Spinal cord (tissue), 10 donors: ENCODE data around the gene SPINT1. TPM values are rescaled to one million over a fixed set of nuclear protein-coding genes. Genes with fewer than 3 reads are reported as not detected.

Experiments
- DNase-seq, 6 donors: peaks; one replicate each; pipeline versions ENCODE4 v3.0.0 to v3.0.0-alpha.2; 2013 to 2015; ENCODE audit warnings: low spot score in 6 of 6, low read depth in 4 of 6
- H3K27ac ChIP-seq: one replicate; pipeline ENCODE4 v1.5.1; 2013; ENCODE audit warnings: low read depth, low read length, control low read depth
- H3K27me3 ChIP-seq: one replicate; pipeline ENCODE4 v1.6.1; 2013; ENCODE audit warnings: low read length; ENCODE audit not compliant: control insufficient read depth, insufficient read depth
- H3K36me3 ChIP-seq: one replicate; pipeline ENCODE4 v1.6.1; 2013; ENCODE audit warnings: low read length; ENCODE audit not compliant: control insufficient read depth, insufficient read depth
- H3K4me1 ChIP-seq: one replicate; pipeline ENCODE4 v1.6.1; 2013; ENCODE audit warnings: low read length; ENCODE audit not compliant: control insufficient read depth, insufficient read depth
- H3K4me3 ChIP-seq: one replicate; pipeline ENCODE4 v1.5.1; 2013; ENCODE audit warnings: low read depth, low read length, control low read depth
- H3K9me3 ChIP-seq: one replicate; pipeline ENCODE4 v1.6.1; 2013; ENCODE audit warnings: low read length; ENCODE audit not compliant: control insufficient read depth, insufficient read depth
- WGBS: methylation state at CpG from one replicate; pipeline ENCODE4 v1.1.5; 2013; ENCODE audit warnings: missing lambda C conversion rate; ENCODE audit not compliant: insufficient coverage; 5-methylcytosine and 5-hydroxymethylcytosine counted together
- polyA plus RNA-seq, 2 donors: library from polyadenylated mRNA; unstranded; fragments of 120-200 nt; gene quantifications; one replicate each; pipeline ENCODE4 v1.2.1, GENCODE V29; 2013; ENCODE audit not compliant: insufficient read length in 2 of 2
- total RNA-seq, 2 donors: library from RNA; depleted of rRNA in 1 of 2; stranded (reverse); fragments of 120-200 nt in 1 of 2; fragments of >200 nt in 1 of 2; gene quantifications; one replicate each; pipeline versions ENCODE4 v1.2.3 to v1.2.4, GENCODE V29; 2013 to 2014
- donor health status: healthy.

The SPINT1 gene
- total and polyA plus RNA-seq, 4 donors, result 2.9 to 4.5 (median 3.7) TPM

- WGBS, result 63% methylated on average over 3 of the region's 8 CpGs
- peaks cover 28% of the 10 kb centered on the region for H3K4me1 ChIP-seq
- no peaks in the 10 kb centered on the region for H3K27me3 ChIP-seq
- peaks cover 35% of the 10 kb centered on the region for H3K36me3 ChIP-seq
- no peak for DNase-seq
- no peak overlapping the region for H3K4me3 ChIP-seq
- no peak overlapping the region for H3K27ac ChIP-seq
- no peaks in the 10 kb centered on the region for H3K9me3 ChIP-seq
Measured at GRCh38 chr15:40808861-40809450, 34.9 kb upstream of the SPINT1 start.

GRCh38 chr15:40812721-40813425 is 31.0 kb upstream of the SPINT1 start:
- no peak for DNase-seq
- Histone ChIP-seq H3K27me3 (no peaks in the 10 kb centered on the region), H3K36me3 (peaks cover 37% of the 10 kb centered on the region), H3K9me3 (no peaks in the 10 kb centered on the region), H3K4me1 (peaks cover 26% of the 10 kb centered on the region), H3K4me3 (no peak overlapping the region), H3K27ac (no peak overlapping the region)
- WGBS, result 97% methylated on average over 8 of the region's 12 CpGs

- DNase-seq, result peak in 4 of 6 donors; percentile 24 to 81 (median 66)
- H3K36me3 ChIP-seq, result peaks cover 25% of the 10 kb centered on the region
- no peaks in the 10 kb centered on the region for H3K27me3 ChIP-seq
- no peaks in the 10 kb centered on the region for H3K9me3 ChIP-seq
- H3K4me1 ChIP-seq, result peaks cover 9% of the 10 kb centered on the region
- H3K27ac ChIP-seq, result no peak overlapping the region
- no peak overlapping the region for H3K4me3 ChIP-seq
- 100% methylated on average over 1 of the region's 4 CpGs for WGBS
Measured at GRCh38 chr15:40815042-40815698, 28.7 kb upstream of the SPINT1 start.

GRCh38 chr15:40819048-40819447 is 24.8 kb upstream of the SPINT1 start:
- no peaks in the 10 kb centered on the region for H3K27me3 ChIP-seq
- WGBS, result 94% methylated on average over 2 of the region's 7 CpGs
- peaks cover 3% of the 10 kb centered on the region for H3K36me3 ChIP-seq
- H3K9me3 ChIP-seq, result no peaks in the 10 kb centered on the region
- DNase-seq, result no peak
- no peak overlapping the region for H3K27ac ChIP-seq
- peaks cover 9% of the 10 kb centered on the region for H3K4me1 ChIP-seq
- no peak overlapping the region for H3K4me3 ChIP-seq

GRCh38 chr15:40821195-40821594 is 22.7 kb upstream of the SPINT1 start:
- WGBS, result 88% methylated on average over 2 of the region's 2 CpGs
- DNase-seq, result no peak
- no peaks in the 10 kb centered on the region for H3K9me3 ChIP-seq
- H3K27me3 ChIP-seq, result no peaks in the 10 kb centered on the region
- no peak overlapping the region for H3K4me3 ChIP-seq
- H3K4me1 ChIP-seq, result no peaks in the 10 kb centered on the region
- H3K27ac ChIP-seq, result no peak overlapping the region
- no peaks in the 10 kb centered on the region for H3K36me3 ChIP-seq

GRCh38 chr15:40823572-40824343 is 20.1 kb upstream of the SPINT1 start:
- Histone ChIP-seq H3K36me3 (no peaks in the 10 kb centered on the region), H3K4me1 (no peaks in the 10 kb centered on the region), H3K4me3 (no peak overlapping the region), H3K27ac (no peak overlapping the region), H3K9me3 (no peaks in the 10 kb centered on the region), H3K27me3 (no peaks in the 10 kb centered on the region)
- no CpG with 5 or more reads among the region's 1 CpG for WGBS
- DNase-seq, result no peak

GRCh38 chr15:40825661-40826422 is 18.0 kb upstream of the SPINT1 start:
- no peaks in the 10 kb centered on the region for H3K27me3 ChIP-seq
- no peaks in the 10 kb centered on the region for H3K4me1 ChIP-seq
- H3K27ac ChIP-seq, result no peak overlapping the region
- WGBS, result 73% methylated on average over 3 of the region's 5 CpGs
- no peak for DNase-seq
- H3K4me3 ChIP-seq, result no peak overlapping the region
- H3K36me3 ChIP-seq, result no peaks in the 10 kb centered on the region
- H3K9me3 ChIP-seq, result no peaks in the 10 kb centered on the region

- Histone ChIP-seq H3K36me3 (no peaks in the 10 kb centered on the region), H3K27ac (no peak overlapping the region), H3K27me3 (no peaks in the 10 kb centered on the region), H3K4me1 (no peaks in the 10 kb centered on the region), H3K9me3 (no peaks in the 10 kb centered on the region), H3K4me3 (no peak overlapping the region)
- DNase-seq, result no peak
- 72% methylated on average over 2 of the region's 4 CpGs for WGBS
Measured at GRCh38 chr15:40826423-40827075, 17.3 kb upstream of the SPINT1 start.
